Stomach (tissue), 9 donors: ENCODE measurements around the gene CXCL8. TPM values are rescaled to one million over a fixed set of nuclear protein-coding genes. Genes with fewer than 3 reads are reported as not detected.

Experiments used
- DNase-seq, 2 donors: peaks; one replicate each; pipeline versions ENCODE4 v3.0.0 to v3.0.0-alpha.2; 2013 to 2019
- H3K27ac ChIP-seq, 5 donors: fragments of 200-600 bp in 4 of 5; sonication (generic) in 4 of 5; one replicate each; pipeline ENCODE4 v1.5.1; 2013 to 2019; ENCODE audit warnings: mild to moderate bottlenecking in 1 of 5, moderate library complexity in 1 of 5
- H3K27me3 ChIP-seq, 3 donors: fragments of 200-600 bp; sonication (generic); one replicate each; pipeline ENCODE4 v1.5.1; 2017 to 2019; ENCODE audit warnings: mixed run types in 1 of 3
- H3K36me3 ChIP-seq, 4 donors: fragments of 200-600 bp; sonication (generic); 1 replicate in 3 of 4; 2 replicates in 1 of 4; pipeline ENCODE4 v1.5.1; 2016 to 2019
- H3K4me1 ChIP-seq, 4 donors: fragments of 200-600 bp; sonication (generic); one replicate each; pipeline ENCODE4 v1.5.1; 2016 to 2019
- H3K4me3 ChIP-seq, 4 donors: fragments of 200-600 bp; sonication (generic) in 3 of 4; one replicate each; pipeline ENCODE4 v1.5.1; 2016 to 2019; ENCODE audit warnings: mild to moderate bottlenecking in 1 of 4
- H3K9me3 ChIP-seq, 4 donors: fragments of 200-600 bp; sonication (generic); one replicate each; pipeline ENCODE4 v1.5.1; 2016 to 2019
- CTCF ChIP-seq, 7 experiments: fragments of 450-650 bp in 4 of 7; fragments of 200-600 bp in 3 of 7; sonication (generic) in 3 of 7; IDR thresholded peaks; one replicate each; pipeline ENCODE4 v1.5.1; 2016 to 2019; ENCODE audit warnings: antibody characterized with exemption in 7 of 7, control low read depth in 2 of 7, mild to moderate bottlenecking in 1 of 7
- EP300 ChIP-seq: sonication (generic); formaldehyde crosslinking; IDR thresholded peaks from one replicate; pipeline ENCODE4 v1.6.1; 2017; ENCODE audit warnings: antibody characterized with exemption
- POLR2A ChIP-seq, 4 donors: fragments of 450-650 bp; IDR thresholded peaks; one replicate each; pipeline ENCODE4 v1.6.1; 2016; ENCODE audit warnings: antibody characterized with exemption in 4 of 4, control low read depth in 2 of 4, mild to moderate bottlenecking in 1 of 4, moderate library complexity in 1 of 4
- POLR2AphosphoS5 ChIP-seq, 3 donors: sonication (generic); formaldehyde crosslinking; IDR thresholded peaks; one replicate each; pipeline ENCODE4 v1.6.1; 2016; ENCODE audit warnings: antibody characterized with exemption in 3 of 3
- WGBS, 5 donors: extraction: QIAGEN DNeasy Blood & Tissue Kit in 3 of 5; methylation state at CpG; one replicate each; pipeline versions ENCODE4 v1.1.5 to v1.1.7; 2013 to 2018; 5-methylcytosine and 5-hydroxymethylcytosine counted together
- intact Hi-C: fragments of 100-400 bp; cut with DNase I; formaldehyde crosslinking; loops from one replicate; pipeline ENCODE4 v1.15.1; 2023; ENCODE audit warnings: low total_unique reads
- polyA plus RNA-seq, 3 donors: library from polyadenylated mRNA; stranded (reverse); fragments of 200-250 nt; gene quantifications; one replicate each; pipeline ENCODE4 v1.2.3, GENCODE V29; 2013
- total RNA-seq, 5 donors: library from RNA; depleted of rRNA; stranded (reverse); fragments of >200 nt; gene quantifications; one replicate each; pipeline versions ENCODE4 v1.1.0 to v1.2.3, GENCODE V29; 2014 to 2016
- donor health status: healthy with polysubstance abuse.
- donor health status: Bipolar disorder and iron deficiency.
- donor health status: healthy.

Gene CXCL8
- total and polyA plus RNA-seq, 8 donors, result 3.6 to 163 (median 6.6) TPM; not detected in 2

GRCh38 chr4:73711989-73712388, 28.4 kb upstream of the CXCL8 start:
- no peak overlapping the region for H3K27ac ChIP-seq
- intact Hi-C loops, result no loop called here
- no peaks in the 10 kb centered on the region for H3K36me3 ChIP-seq
- no peak for TF ChIP-seq EP300
- TF ChIP-seq POLR2AphosphoS5 (IDR thresholded peaks at IDR 0.05), result no peak
- TF ChIP-seq POLR2A (IDR thresholded peaks at IDR 0.05), result no peak
- TF ChIP-seq CTCF (IDR thresholded peaks at IDR 0.05), result no peak
- WGBS, 5 donors, result 74 to 84% (median 76%) methylated on average over 2 of the region's 2 CpGs
- no peaks in the 10 kb centered on the region for H3K9me3 ChIP-seq
- peaks cover 0 to 13% (median 7%) of the 10 kb centered on the region in 4 donors for H3K4me1 ChIP-seq
- H3K27me3 ChIP-seq, result no peaks in the 10 kb centered on the region
- H3K4me3 ChIP-seq, result no peak overlapping the region
- no peak for DNase-seq

GRCh38 chr4:73713650-73714049, 26.7 kb upstream of the CXCL8 start:
- Histone ChIP-seq H3K27ac (no peak overlapping the region), H3K4me3 (no peak overlapping the region), H3K9me3 (no peaks in the 10 kb centered on the region), H3K4me1 (no peaks in the 10 kb centered on the region), H3K36me3 (no peaks in the 10 kb centered on the region), H3K27me3 (no peaks in the 10 kb centered on the region)
- intact Hi-C loops, result no loop called here
- WGBS, 5 donors, result 91 to 99% (median 95%) methylated on average over 3 of the region's 3 CpGs
- TF ChIP-seq CTCF (IDR thresholded peaks at IDR 0.05) (no peak), EP300 (no peak), POLR2A (IDR thresholded peaks at IDR 0.05) (no peak), POLR2AphosphoS5 (IDR thresholded peaks at IDR 0.05) (no peak)
- DNase-seq, result no peak

- Histone ChIP-seq H3K27me3 (no peaks in the 10 kb centered on the region), H3K27ac (no peak overlapping the region), H3K9me3 (no peaks in the 10 kb centered on the region), H3K36me3 (no peaks in the 10 kb centered on the region), H3K4me3 (no peak overlapping the region), H3K4me1 (no peaks in the 10 kb centered on the region)
- 88 to 97% (median 95%) methylated on average over 2 of the region's 2 CpGs for WGBS, 5 donors
- TF ChIP-seq POLR2AphosphoS5 (IDR thresholded peaks at IDR 0.05) (no peak), EP300 (no peak), POLR2A (IDR thresholded peaks at IDR 0.05) (no peak), CTCF (IDR thresholded peaks at IDR 0.05) (no peak)
- no peak for DNase-seq
- intact Hi-C loops, result no loop called here
Observed at GRCh38 chr4:73714647-73715046, 25.7 kb upstream of the CXCL8 start.

GRCh38 chr4:73715659-73716058, 24.7 kb upstream of the CXCL8 start:
- H3K9me3 ChIP-seq, result no peaks in the 10 kb centered on the region
- no peak overlapping the region for H3K4me3 ChIP-seq
- H3K4me1 ChIP-seq, result no peaks in the 10 kb centered on the region
- intact Hi-C loops, result no loop called here
- H3K27me3 ChIP-seq, result no peaks in the 10 kb centered on the region
- no peak overlapping the region for H3K27ac ChIP-seq
- WGBS, 5 donors, result 63 to 78% (median 74%) methylated on average over 2 of the region's 2 CpGs
- no peak for DNase-seq
- H3K36me3 ChIP-seq, result no peaks in the 10 kb centered on the region
- no peak for TF ChIP-seq POLR2A (IDR thresholded peaks at IDR 0.05)
- no peak for TF ChIP-seq EP300
- TF ChIP-seq CTCF (IDR thresholded peaks at IDR 0.05), result no peak
